ENCODE measurements around the gene DIAPH1. TPM values are rescaled to one million over a fixed set of nuclear protein-coding genes. Genes with fewer than 3 reads are reported as not detected.

DIAPH1 gene
- total RNA-seq, 5 donors from 2014 or later (not counting 1 experiment from before 2014, with no cell fraction given), result 190 to 271 (median 211) TPM

DNA sequence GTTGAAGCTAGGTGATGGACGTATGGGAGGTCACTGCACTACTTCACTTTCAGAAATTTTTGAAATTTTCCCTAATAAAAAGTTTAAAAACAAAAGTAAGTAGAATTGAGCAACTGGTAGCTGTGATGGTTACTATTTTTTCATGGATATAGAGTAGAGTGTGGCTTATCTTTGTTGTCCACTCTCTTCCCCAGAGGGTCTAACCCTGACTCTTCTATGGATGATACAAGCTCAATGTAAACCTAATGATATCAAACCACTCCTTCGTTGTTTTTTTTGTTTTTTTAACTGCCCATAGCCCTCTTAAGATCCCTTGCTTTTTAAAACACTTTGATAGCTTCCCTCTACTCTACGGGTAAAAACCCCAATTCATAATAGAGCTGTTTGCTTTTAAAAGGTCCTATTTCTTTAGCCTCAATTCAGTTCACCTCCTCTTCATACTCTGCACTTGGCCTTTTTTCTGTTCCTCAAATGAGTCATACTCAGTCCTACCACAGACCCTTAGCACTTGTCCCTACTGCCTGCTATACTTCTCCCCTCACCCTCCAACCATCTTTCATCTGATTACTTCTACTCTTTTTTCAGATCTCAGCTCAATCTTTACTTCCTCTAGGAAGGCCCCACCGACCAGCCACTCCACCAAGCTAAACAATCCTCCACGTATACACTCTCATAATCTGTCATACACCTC, 15.2 kb upstream of the DIAPH1 start:
- H3K36me3 Mint-ChIP-seq, result peaks cover 19% of the 10 kb centered on the region

DNA sequence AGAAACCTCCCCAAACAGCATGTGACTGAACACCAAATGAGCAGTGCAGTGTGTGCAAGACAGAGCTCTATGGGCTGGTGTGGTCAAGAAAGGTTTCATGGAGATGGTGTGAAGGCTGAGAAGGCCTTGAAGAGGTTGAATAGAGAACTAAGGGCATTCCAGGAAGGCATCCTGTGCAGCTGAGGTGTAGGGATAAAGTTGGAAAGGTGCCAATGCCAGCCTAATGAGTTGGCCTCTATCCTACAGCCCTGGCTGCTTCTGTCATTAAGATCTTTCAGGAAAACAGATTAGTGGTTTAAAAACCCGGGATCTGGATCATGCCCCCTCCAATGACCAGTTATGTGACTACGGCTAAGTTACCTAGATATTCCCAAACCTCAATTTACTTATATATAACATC, 13.8 kb upstream of the DIAPH1 start:
- no peak for ATAC-seq (replicated peaks in 1 of 4)
- no CpG with 5 or more reads among the region's 2 CpGs for WGBS (ENCODE audit: insufficient coverage)

More for the DNA sequence above, 15.2 kb upstream of the DIAPH1 start:
- Mint-ChIP-seq H3K4me3 (peak overlapping the region in 2 of 3 donors; percentile 7 to 84), H3K9me3 (no peaks in the 10 kb centered on the region), H3K27me3 (no peaks in the 10 kb centered on the region), H3K4me1 (peaks cover 46 to 54% (median 48%) of the 10 kb centered on the region in 3 donors), H3K27ac (peak overlapping the region; percentile 26 to 54)
- DNase-seq (no peak), ATAC-seq (replicated peaks in 1 of 4) (no peak)
- POLR2A ChIA-PET, result interaction anchor here (0.6 to 0.8 kb wide), 4 partner anchors 10 to 1090 kb away, joined by 3 to 11 read pairs (median 6); no protein-coding TSS in a partner anchor
- 39% methylated on average over 3 of the region's 5 CpGs for WGBS (ENCODE audit: insufficient coverage)
- peaks cover 9 to 36% of the 10 kb centered on the region in 2 donors for H3K36me3 ChIP-seq (ENCODE audit: control insufficient read depth in 2 of 2, extremely low read depth in 1 of 2, insufficient read depth in 1 of 2, low read length in 1 of 2)
- no peaks in the 10 kb centered on the region for H3K9me3 ChIP-seq
- no peaks in the 10 kb centered on the region for H3K27me3 ChIP-seq (replicated peaks in 1 of 2; ENCODE audit: control insufficient read depth in 2 of 2, extremely low read depth in 1 of 2, insufficient read depth in 2 of 2, low read length in 1 of 2)
- no peak overlapping the region for H3K4me3 ChIP-seq (ENCODE audit: control insufficient read depth in 1 of 2, extremely low read depth in 1 of 2, low read length in 1 of 2)
- H3K27ac ChIP-seq (ENCODE audit: low read length), result no peak overlapping the region
- CTCF ChIA-PET, result interaction anchor here (0.5 to 6.1 kb wide), 11 partner anchors 16 to 292 kb away, joined by 3 to 62 read pairs (median 4); partner anchors contain the start of gene DIAPH1 (in 1 of the 2)
- peaks cover 7 to 40% of the 10 kb centered on the region in 2 experiments for H3K4me1 ChIP-seq (ENCODE audit: control insufficient read depth in 1 of 2, extremely low read depth in 1 of 2, insufficient read depth in 2 of 2, low read length in 2 of 2)

DNA sequence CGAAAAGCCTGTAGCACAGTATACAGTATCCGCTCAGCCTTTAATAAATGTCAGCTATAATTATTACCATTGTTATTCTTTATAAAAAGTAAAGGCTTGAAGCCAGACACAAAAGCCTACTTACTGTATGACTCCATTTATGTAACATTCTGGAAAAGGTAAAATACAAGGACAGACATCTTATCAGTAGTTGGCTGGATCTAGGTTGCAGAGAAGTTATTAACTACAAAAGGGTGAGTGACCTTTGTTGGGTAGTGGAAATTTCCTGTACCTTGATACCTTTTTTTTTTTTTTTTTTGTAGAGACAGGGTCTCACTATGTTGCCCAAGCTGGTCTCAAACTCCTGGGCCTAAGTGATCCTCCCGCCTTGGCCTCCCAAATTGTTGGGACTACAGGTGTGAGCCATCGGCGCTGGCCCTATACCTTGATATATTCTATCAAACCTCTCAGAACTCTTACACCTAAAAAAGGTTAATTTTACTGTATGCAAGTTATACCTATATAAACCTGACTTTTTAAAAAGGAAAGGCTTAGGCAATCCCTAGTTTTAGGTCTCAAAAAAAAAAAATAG, 11.9 kb upstream of the DIAPH1 start:
- Histone ChIP-seq H3K27me3 (replicated peaks in 1 of 2; ENCODE audit: control insufficient read depth in 2 of 2, extremely low read depth in 1 of 2, insufficient read depth in 2 of 2, low read length in 1 of 2) (no peaks in the 10 kb centered on the region), H3K36me3 (ENCODE audit: control insufficient read depth in 2 of 2, extremely low read depth in 1 of 2, insufficient read depth in 1 of 2, low read length in 1 of 2) (peaks cover 14 to 62% of the 10 kb centered on the region in 2 donors), H3K4me3 (ENCODE audit: control insufficient read depth in 1 of 2, extremely low read depth in 1 of 2, low read length in 1 of 2) (no peak overlapping the region), H3K27ac (ENCODE audit: low read length) (no peak overlapping the region), H3K9me3 (no peaks in the 10 kb centered on the region), H3K4me1 (ENCODE audit: control insufficient read depth in 1 of 2, extremely low read depth in 1 of 2, insufficient read depth in 2 of 2, low read length in 2 of 2) (peaks cover under 1 to 16% of the 10 kb centered on the region in 2 experiments)
- no peak overlapping the region for H3K4me3 Mint-ChIP-seq
- H3K36me3 Mint-ChIP-seq, result peaks cover 43% of the 10 kb centered on the region
- CTCF ChIA-PET, result interaction anchor here (0.6 to 2.4 kb wide), 6 partner anchors 10 to 250 kb away, joined by 3 to 11 read pairs (median 6); partner anchors contain the start of gene DIAPH1 (in 1 of the 2)
- DNase-seq (no peak), ATAC-seq (replicated peaks in 1 of 4) (no peak)
- peaks cover 32 to 37% (median 33%) of the 10 kb centered on the region in 3 donors for H3K4me1 Mint-ChIP-seq
- POLR2A ChIA-PET, result no interaction called here
- no CpG with 5 or more reads among the region's 5 CpGs for WGBS (ENCODE audit: insufficient coverage)
- H3K27ac Mint-ChIP-seq, result no peak overlapping the region
- H3K9me3 Mint-ChIP-seq, result no peaks in the 10 kb centered on the region
- no peaks in the 10 kb centered on the region for H3K27me3 Mint-ChIP-seq

More for the DNA sequence above, 13.8 kb upstream of the DIAPH1 start:
- ChIA-PET CTCF (interaction anchor here (0.5 to 6.1 kb wide), 6 partner anchors 15 to 69 kb away, joined by 3 to 62 read pairs (median 5); partner anchors contain the start of gene DIAPH1 (in 1 of the 2)), POLR2A (no interaction called here)
- Histone ChIP-seq H3K4me1 (ENCODE audit: control insufficient read depth in 1 of 2, extremely low read depth in 1 of 2, insufficient read depth in 2 of 2, low read length in 2 of 2) (peaks cover 7 to 28% of the 10 kb centered on the region in 2 experiments), H3K4me3 (ENCODE audit: control insufficient read depth in 1 of 2, extremely low read depth in 1 of 2, low read length in 1 of 2) (no peak overlapping the region), H3K27ac (ENCODE audit: low read length) (no peak overlapping the region), H3K36me3 (ENCODE audit: control insufficient read depth in 2 of 2, extremely low read depth in 1 of 2, insufficient read depth in 1 of 2, low read length in 1 of 2) (peaks cover 14 to 50% of the 10 kb centered on the region in 2 donors), H3K9me3 (no peaks in the 10 kb centered on the region), H3K27me3 (replicated peaks in 1 of 2; ENCODE audit: control insufficient read depth in 2 of 2, extremely low read depth in 1 of 2, insufficient read depth in 2 of 2, low read length in 1 of 2) (no peaks in the 10 kb centered on the region)
- Mint-ChIP-seq H3K9me3 (no peaks in the 10 kb centered on the region), H3K36me3 (peaks cover 32% of the 10 kb centered on the region), H3K27ac (no peak overlapping the region), H3K27me3 (no peaks in the 10 kb centered on the region), H3K4me3 (no peak overlapping the region), H3K4me1 (peaks cover 39 to 44% (median 40%) of the 10 kb centered on the region in 3 donors)
- DNase-seq, result no peak

DNA sequence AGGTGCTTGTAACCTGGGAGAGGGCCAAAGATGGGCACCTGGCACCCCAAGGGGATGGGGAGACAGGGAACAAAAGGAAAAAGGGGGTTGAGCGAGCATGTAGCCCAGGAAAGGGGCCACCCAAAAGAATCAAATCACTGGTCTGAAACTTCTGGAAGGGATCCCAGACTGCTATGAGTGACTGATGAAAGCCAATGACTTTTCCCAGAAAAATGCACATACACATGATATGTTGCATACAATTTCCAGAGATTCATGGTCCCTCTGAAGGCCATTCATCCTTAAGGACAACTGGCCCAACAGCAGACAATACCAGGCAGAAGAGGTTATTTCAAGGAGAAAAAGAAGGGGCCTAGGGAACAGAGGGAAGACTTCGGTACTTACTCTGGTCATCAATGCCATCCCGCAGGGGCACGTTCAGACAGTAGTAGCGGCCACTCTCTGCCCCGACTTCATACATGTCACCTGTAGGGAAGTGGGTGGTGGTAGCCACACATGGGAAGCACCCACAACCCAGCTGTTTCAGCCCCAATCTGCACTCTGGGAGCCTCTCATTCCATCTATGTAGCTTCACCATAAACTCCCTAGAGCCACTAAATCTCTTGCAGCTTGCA, 9.5 kb upstream of the DIAPH1 start:
- no peak overlapping the region for H3K27ac ChIP-seq (ENCODE audit: low read length)
- DNase-seq (no peak), ATAC-seq (replicated peaks in 1 of 4) (no peak)
- peaks cover 14 to 76% of the 10 kb centered on the region in 2 donors for H3K36me3 ChIP-seq (ENCODE audit: control insufficient read depth in 2 of 2, extremely low read depth in 1 of 2, insufficient read depth in 1 of 2, low read length in 1 of 2)
- no peaks in the 10 kb centered on the region for H3K27me3 Mint-ChIP-seq
- peak overlapping the region in 1 of 2 donors; percentile 39 for H3K27ac Mint-ChIP-seq
- H3K4me1 Mint-ChIP-seq, result peaks cover 18 to 26% (median 21%) of the 10 kb centered on the region in 3 donors
- WGBS (ENCODE audit: insufficient coverage), result no CpG with 5 or more reads among the region's 6 CpGs
- no peaks in the 10 kb centered on the region for H3K27me3 ChIP-seq (replicated peaks in 1 of 2; ENCODE audit: control insufficient read depth in 2 of 2, extremely low read depth in 1 of 2, insufficient read depth in 2 of 2, low read length in 1 of 2)
- ChIA-PET POLR2A (interaction anchor here in 1 of 2 donors (0.6 kb wide), 2 partner anchors 19 to 38 kb away, joined by 3 to 4 read pairs; no protein-coding TSS in a partner anchor), CTCF (interaction anchor here in 1 of 2 donors (1.5 kb wide), 1 partner anchor 36 kb away, joined by 6 read pairs; no protein-coding TSS in a partner anchor)
- peaks cover 3 to 7% of the 10 kb centered on the region in 2 experiments for H3K4me1 ChIP-seq (ENCODE audit: control insufficient read depth in 1 of 2, extremely low read depth in 1 of 2, insufficient read depth in 2 of 2, low read length in 2 of 2)
- no peaks in the 10 kb centered on the region for H3K9me3 ChIP-seq
- H3K4me3 ChIP-seq (ENCODE audit: control insufficient read depth in 1 of 2, extremely low read depth in 1 of 2, low read length in 1 of 2), result no peak overlapping the region
- H3K9me3 Mint-ChIP-seq, result no peaks in the 10 kb centered on the region
- peaks cover 56% of the 10 kb centered on the region for H3K36me3 Mint-ChIP-seq
- H3K4me3 Mint-ChIP-seq, result no peak overlapping the region

DNA sequence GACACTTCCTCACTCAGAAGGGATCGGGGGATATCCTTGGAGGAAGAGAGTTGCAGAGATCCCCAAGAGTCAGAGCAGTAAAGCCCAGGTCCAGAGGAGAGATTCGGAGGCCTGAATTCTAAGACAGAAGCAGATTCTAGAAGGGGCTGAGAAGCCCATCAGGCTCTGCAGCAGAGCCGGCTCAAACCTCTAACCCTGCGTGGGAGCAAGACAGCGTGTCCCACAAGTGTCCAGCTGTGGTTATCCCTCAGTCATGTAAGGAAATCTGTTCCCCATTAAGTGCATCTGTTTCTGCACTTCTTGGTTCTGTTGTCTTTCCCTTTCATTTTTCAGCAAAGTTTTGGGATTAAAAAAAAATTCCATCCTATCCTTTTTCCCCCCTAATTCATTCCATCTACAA, 4.8 kb upstream of the DIAPH1 start:
- Histone ChIP-seq H3K27ac (ENCODE audit: low read length) (peak overlapping the region; percentile 21), H3K36me3 (ENCODE audit: control insufficient read depth in 2 of 2, extremely low read depth in 1 of 2, insufficient read depth in 1 of 2, low read length in 1 of 2) (peaks cover 5 to 67% of the 10 kb centered on the region in 2 donors)
- 90% methylated on average over 4 of the region's 5 CpGs for WGBS (ENCODE audit: insufficient coverage)

More for the DNA sequence above, 4.8 kb upstream of the DIAPH1 start:
- CTCF ChIA-PET, result interaction anchor here (0.6 to 14.5 kb wide), 6 partner anchors 19 to 145 kb away, joined by 3 to 514 read pairs (median 5); no protein-coding TSS in a partner anchor
- Histone ChIP-seq H3K9me3 (no peaks in the 10 kb centered on the region), H3K4me3 (ENCODE audit: control insufficient read depth in 1 of 2, extremely low read depth in 1 of 2, low read length in 1 of 2) (no peak overlapping the region), H3K27me3 (replicated peaks in 1 of 2; ENCODE audit: control insufficient read depth in 2 of 2, extremely low read depth in 1 of 2, insufficient read depth in 2 of 2, low read length in 1 of 2) (no peaks in the 10 kb centered on the region), H3K4me1 (ENCODE audit: control insufficient read depth in 1 of 2, extremely low read depth in 1 of 2, insufficient read depth in 2 of 2, low read length in 2 of 2) (peaks cover 9 to 15% of the 10 kb centered on the region in 2 experiments)
- H3K4me1 Mint-ChIP-seq, result peaks cover 15 to 25% (median 23%) of the 10 kb centered on the region in 3 donors
- DNase-seq (no peak), ATAC-seq (replicated peaks in 1 of 4) (no peak)
- POLR2A ChIA-PET, result interaction anchor here (0.6 to 1.3 kb wide), 5 partner anchors 10 to 51 kb away, joined by 3 to 23 read pairs (median 6); partner anchors contain the start of gene RELL2 (in 1 of the 2)
- H3K9me3 Mint-ChIP-seq, result no peaks in the 10 kb centered on the region
- no peaks in the 10 kb centered on the region for H3K27me3 Mint-ChIP-seq
- peaks cover 49% of the 10 kb centered on the region for H3K36me3 Mint-ChIP-seq
- H3K4me3 Mint-ChIP-seq, result no peak overlapping the region
- H3K27ac Mint-ChIP-seq, result peak overlapping the region; percentile 81 to 87

Data from T-cell (primary cell).